Gastrocnemius medialis (tissue), 4 donors: ENCODE measurements around the gene SMIM1. TPM values are rescaled to one million over a fixed set of nuclear protein-coding genes. Genes with fewer than 3 reads are reported as not detected.

Experiments used
- ATAC-seq, 2 donors: fragments of 150-250 bp; one replicate each; pipeline ENCODE4 v1.9.1; 2016
- DNase-seq, 2 donors: peaks; one replicate each; pipeline ENCODE4 v3.0.0-alpha.2; 2019
- H3K27ac ChIP-seq, 4 donors: fragments of 200-600 bp; sonication (generic); 1 replicate in 1 of 4; 2 replicates in 3 of 4; pipeline ENCODE4 v1.5.1; 2016 to 2018; ENCODE audit warnings: mild to moderate bottlenecking in 2 of 4, moderate library complexity in 1 of 4
- H3K27me3 ChIP-seq, 3 donors: fragments of 200-600 bp; sonication (generic) in 2 of 3; 1 replicate in 1 of 3; 2 replicates in 2 of 3; pipeline versions ENCODE4 v1.5.1 to v1.6.0; 2016 to 2019; ENCODE audit warnings: mild to moderate bottlenecking in 1 of 3, moderate library complexity in 1 of 3
- H3K36me3 ChIP-seq, 2 donors: fragments of 200-600 bp; sonication (generic) in 1 of 2; one replicate each; pipeline ENCODE4 v1.5.1; 2017 to 2018
- H3K4me1 ChIP-seq, 2 donors: fragments of 200-600 bp; sonication (generic) in 1 of 2; one replicate each; pipeline ENCODE4 v1.5.1; 2016 to 2017; ENCODE audit warnings: mild to moderate bottlenecking in 2 of 2
- H3K4me3 ChIP-seq, 4 donors: fragments of 200-600 bp; sonication (generic) in 3 of 4; 1 replicate in 1 of 4; 2 replicates in 3 of 4; pipeline ENCODE4 v1.5.1; 2016 to 2019; ENCODE audit warnings: mild to moderate bottlenecking in 2 of 4
- H3K9me3 ChIP-seq, 3 donors: fragments of 200-600 bp; sonication (generic) in 2 of 3; 1 replicate in 1 of 3; 2 replicates in 2 of 3; pipeline ENCODE4 v1.5.1; 2016 to 2019
- CTCF ChIP-seq, 5 experiments: fragments of 450-650 bp in 3 of 5; fragments of 200-600 bp in 2 of 5; sonication (generic) in 2 of 5; IDR thresholded peaks in 4 of 5; conservative IDR thresholded peaks in 1 of 5; 1 replicate in 4 of 5; 2 replicates in 1 of 5; pipeline ENCODE4 v1.5.1; 2016 to 2019; ENCODE audit warnings: antibody characterized with exemption in 5 of 5, mild to moderate bottlenecking in 3 of 5, moderate library complexity in 3 of 5
- POLR2A ChIP-seq, 2 donors: fragments of 450-650 bp; IDR thresholded peaks; one replicate each; pipeline ENCODE4 v1.6.1; 2017; ENCODE audit warnings: antibody characterized with exemption in 2 of 2, mild to moderate bottlenecking in 2 of 2, moderate library complexity in 2 of 2
- in situ Hi-C, 4 donors: fragments of 200-750 bp; cut with MboI; loops; one replicate each; pipeline versions ENCODE4 v1.15.0 to v1.8.0; 2017; ENCODE audit warnings: low sequenced_read_pairs in 4 of 4
- intact Hi-C: fragments of 100-400 bp; cut with DNase I; formaldehyde crosslinking; loops from one replicate; pipeline ENCODE4 v1.15.1; 2023; ENCODE audit warnings: low total_unique reads
- total RNA-seq, 4 donors: library from RNA; depleted of rRNA; stranded (reverse); fragments of >200 nt; gene quantifications; one replicate each; pipeline versions ENCODE4 v1.1.0 to v1.2.3, GENCODE V29; 2016

Gene SMIM1
- total RNA-seq, 4 donors from 2014 or later = 1.4 to 3.7 TPM; not detected in 2

- H3K36me3 ChIP-seq = no peaks in the 10 kb centered on the region
- no peaks in the 10 kb centered on the region for H3K27me3 ChIP-seq
- no peak for DNase-seq
- no peak overlapping the region for H3K27ac ChIP-seq
- H3K9me3 ChIP-seq = no peaks in the 10 kb centered on the region
- peak overlapping the region; percentile 62 to 80 (median 66) for H3K4me3 ChIP-seq
- ATAC-seq = no peak
- TF ChIP-seq POLR2A (IDR thresholded peaks at IDR 0.05) (no peak), CTCF (IDR thresholded peaks at IDR 0.05 in 4 of 5, conservative IDR thresholded peaks at IDR 0.05 in 1 of 5) (no peak)
- in situ Hi-C loops = no loop called here
- peaks cover 6 to 24% of the 10 kb centered on the region in 2 donors for H3K4me1 ChIP-seq
- intact Hi-C loops = no loop called here
Observed at GRCh38 chr1:3771108-3772026, 1.2 kb upstream of the SMIM1 start.

DNA sequence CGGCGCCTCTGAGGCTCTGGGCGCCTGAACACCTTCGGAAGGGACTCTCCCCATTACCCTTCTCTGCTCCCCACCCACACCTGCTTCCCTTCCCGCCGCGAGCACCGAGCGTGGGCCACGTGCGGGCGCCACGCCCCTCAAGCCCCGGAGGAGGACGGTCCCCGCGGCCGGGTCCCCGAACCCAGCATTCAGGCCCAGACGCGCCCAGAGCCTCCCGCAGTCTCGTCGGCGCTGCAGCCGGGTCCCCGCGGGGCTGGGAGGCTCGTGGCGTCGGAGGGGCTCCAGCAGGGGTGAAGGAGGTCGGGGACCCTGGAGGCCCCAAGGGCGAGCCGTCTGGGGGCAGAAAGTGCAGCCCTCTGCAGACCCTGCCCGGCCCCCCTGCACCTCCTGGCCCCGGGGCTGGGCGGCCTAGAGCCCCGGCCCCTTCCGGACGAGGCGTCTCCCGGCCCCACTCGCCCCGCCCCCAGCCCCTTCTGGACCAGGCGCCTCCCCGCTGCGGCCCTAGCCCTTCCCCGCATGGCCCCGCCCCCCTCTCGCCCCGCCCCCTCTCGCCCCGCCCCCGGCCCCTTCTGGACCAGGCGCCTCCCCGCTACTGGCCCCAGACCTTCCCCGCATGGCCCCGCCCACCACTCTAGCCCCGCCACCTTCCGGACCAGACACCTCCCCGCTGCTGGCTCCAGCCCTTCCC lies 378 bp upstream of the SMIM1 start:
- no peaks in the 10 kb centered on the region for H3K36me3 ChIP-seq
- peak in 1 of 2 donors; percentile 13 for TF ChIP-seq POLR2A (IDR thresholded peaks at IDR 0.05)
- TF ChIP-seq CTCF (IDR thresholded peaks at IDR 0.05 in 4 of 5, conservative IDR thresholded peaks at IDR 0.05 in 1 of 5) = no peak
- no peaks in the 10 kb centered on the region for H3K9me3 ChIP-seq
- no peaks in the 10 kb centered on the region for H3K27me3 ChIP-seq
- peaks cover 6 to 24% of the 10 kb centered on the region in 2 donors for H3K4me1 ChIP-seq
- peak overlapping the region; percentile 30 to 61 (median 45) for H3K27ac ChIP-seq
- H3K4me3 ChIP-seq = peak overlapping the region; percentile 62 to 80 (median 66)
- ATAC-seq (peak; percentile 56 to 77), DNase-seq (peak; percentile 80)
- intact Hi-C loops (no loop called here), in situ Hi-C loops (no loop called here)

- no peak overlapping the region for H3K4me3 ChIP-seq
- DNase-seq = no peak
Observed at GRCh38 chr1:3773572-3774275, 1.2 kb downstream of the SMIM1 start.

More at GRCh38 chr1:3773572-3774275, 1.2 kb downstream of the SMIM1 start:
- H3K27ac ChIP-seq = peak overlapping the region in 1 of 4 donors; percentile 35
- TF ChIP-seq POLR2A (IDR thresholded peaks at IDR 0.05) (no peak), CTCF (IDR thresholded peaks at IDR 0.05 in 4 of 5, conservative IDR thresholded peaks at IDR 0.05 in 1 of 5) (no peak)
- peaks cover 6 to 29% of the 10 kb centered on the region in 2 donors for H3K4me1 ChIP-seq
- no peaks in the 10 kb centered on the region for H3K36me3 ChIP-seq
- in situ Hi-C loops (no loop called here), intact Hi-C loops (no loop called here)
- no peaks in the 10 kb centered on the region for H3K9me3 ChIP-seq
- no peak for ATAC-seq
- H3K27me3 ChIP-seq = no peaks in the 10 kb centered on the region
